Measurements from ENCODE around the gene MBP.

DNA sequence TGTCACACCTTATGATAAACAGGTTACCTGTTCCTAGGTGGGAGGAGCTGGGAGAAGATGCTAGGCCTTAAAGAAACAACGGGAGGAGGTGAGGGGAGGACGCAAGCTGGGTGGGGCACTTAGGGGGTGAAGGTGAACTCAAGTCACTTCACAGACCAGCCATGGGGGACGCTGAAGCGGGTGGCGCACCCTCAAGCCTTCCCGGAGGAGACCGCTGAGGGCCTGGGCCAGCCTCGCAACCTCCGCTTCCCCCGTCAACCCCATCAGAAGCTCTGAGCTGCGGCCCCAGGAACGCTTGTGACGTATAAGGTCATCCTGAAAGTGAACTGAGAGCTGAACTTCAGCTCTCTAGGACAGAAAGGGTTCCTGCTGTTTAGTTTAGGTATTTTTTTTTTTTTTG is 133.5 kb downstream of the MBP start:
- TF ChIP-seq E2F4 (IDR thresholded peaks at IDR 0.05; ENCODE audit: low read depth, low read length) (no peak), CTCF (IDR thresholded peaks at IDR 0.05 in 2 of 3, conservative IDR thresholded peaks at IDR 0.05 in 1 of 3; ENCODE audit: control insufficient read depth in 2 of 3, extremely low read depth in 1 of 3, insufficient read depth in 1 of 3, low read depth in 3 of 3, low read length in 3 of 3) (no peak), EZH2 (IDR thresholded peaks at IDR 0.05; ENCODE audit: borderline replicate concordance, control insufficient read depth, low read depth, low read length) (no peak), SREBF2 (IDR thresholded peaks at IDR 0.05; ENCODE audit: low read length) (no peak), CHD4 (IDR thresholded peaks at IDR 0.05) (no peak), CBX3 (IDR thresholded peaks at IDR 0.05; ENCODE audit: borderline replicate concordance, low read depth) (no peak), CEBPB (IDR thresholded peaks at IDR 0.05; ENCODE audit: borderline replicate concordance in 1 of 2, low read depth in 2 of 2, low read length in 2 of 2) (no peak), ZZZ3 (IDR thresholded peaks at IDR 0.05; ENCODE audit: control insufficient read depth, insufficient read length, low read depth) (no peak), NR2C2 (IDR thresholded peaks at IDR 0.05; ENCODE audit: borderline replicate concordance, control insufficient read depth, insufficient read length, low read depth) (no peak), ZNF274 (IDR thresholded peaks at IDR 0.05; ENCODE audit: insufficient read depth, insufficient read length) (no peak), MXI1 (IDR thresholded peaks at IDR 0.05; ENCODE audit: low read depth, low read length) (no peak)
- TF ChIP-seq, protein P1, sequence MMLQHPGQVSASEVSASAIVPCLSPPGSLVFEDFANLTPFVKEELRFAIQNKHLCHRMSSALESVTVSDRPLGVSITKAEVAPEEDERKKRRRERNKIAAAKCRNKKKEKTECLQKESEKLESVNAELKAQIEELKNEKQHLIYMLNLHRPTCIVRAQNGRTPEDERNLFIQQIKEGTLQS (IDR thresholded peaks at IDR 0.05; ENCODE audit: borderline replicate concordance, extremely low read depth, low read depth, low read length) = no peak
- TF ChIP-seq, protein P2, sequence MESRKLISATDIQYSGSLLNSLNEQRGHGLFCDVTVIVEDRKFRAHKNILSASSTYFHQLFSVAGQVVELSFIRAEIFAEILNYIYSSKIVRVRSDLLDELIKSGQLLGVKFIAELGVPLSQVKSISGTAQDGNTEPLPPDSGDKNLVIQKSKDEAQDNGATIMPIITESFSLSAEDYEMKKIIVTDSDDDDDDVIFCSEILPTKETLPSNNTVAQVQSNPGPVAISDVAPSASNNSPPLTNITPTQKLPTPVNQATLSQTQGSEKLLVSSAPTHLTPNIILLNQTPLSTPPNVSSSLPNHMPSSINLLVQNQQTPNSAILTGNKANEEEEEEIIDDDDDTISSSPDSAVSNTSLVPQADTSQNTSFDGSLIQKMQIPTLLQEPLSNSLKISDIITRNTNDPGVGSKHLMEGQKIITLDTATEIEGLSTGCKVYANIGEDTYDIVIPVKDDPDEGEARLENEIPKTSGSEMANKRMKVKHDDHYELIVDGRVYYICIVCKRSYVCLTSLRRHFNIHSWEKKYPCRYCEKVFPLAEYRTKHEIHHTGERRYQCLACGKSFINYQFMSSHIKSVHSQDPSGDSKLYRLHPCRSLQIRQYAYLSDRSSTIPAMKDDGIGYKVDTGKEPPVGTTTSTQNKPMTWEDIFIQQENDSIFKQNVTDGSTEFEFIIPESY (IDR thresholded peaks at IDR 0.05) = no peak
- TF ChIP-seq, protein P3, sequence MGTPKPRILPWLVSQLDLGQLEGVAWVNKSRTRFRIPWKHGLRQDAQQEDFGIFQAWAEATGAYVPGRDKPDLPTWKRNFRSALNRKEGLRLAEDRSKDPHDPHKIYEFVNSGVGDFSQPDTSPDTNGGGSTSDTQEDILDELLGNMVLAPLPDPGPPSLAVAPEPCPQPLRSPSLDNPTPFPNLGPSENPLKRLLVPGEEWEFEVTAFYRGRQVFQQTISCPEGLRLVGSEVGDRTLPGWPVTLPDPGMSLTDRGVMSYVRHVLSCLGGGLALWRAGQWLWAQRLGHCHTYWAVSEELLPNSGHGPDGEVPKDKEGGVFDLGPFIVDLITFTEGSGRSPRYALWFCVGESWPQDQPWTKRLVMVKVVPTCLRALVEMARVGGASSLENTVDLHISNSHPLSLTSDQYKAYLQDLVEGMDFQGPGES (IDR thresholded peaks at IDR 0.05) = no peak

All from GM12878 (cell line).